ENCODE measurements around the gene CCDC12. TPM values are rescaled to one million over a fixed set of nuclear protein-coding genes. Genes with fewer than 3 reads are reported as not detected.
A peak's percentile ranks its signal among the peaks of the same experiment; 100 is the strongest.

The CCDC12 gene
- total RNA-seq, 1 donor from 2014 or later: 36.3 TPM

- peak; percentile 93 for DNase-seq (ENCODE audit: low spot score)
- H3K9me3 Mint-ChIP-seq (ENCODE audit: unreplicated experiment): no peaks in the 10 kb centered on the region
- no peaks in the 10 kb centered on the region for H3K4me1 Mint-ChIP-seq (ENCODE audit: unreplicated experiment)
- TF ChIP-seq CTCF (IDR thresholded peaks at IDR 0.05; ENCODE audit: unreplicated experiment): peak; percentile 76
- peaks cover 5% of the 10 kb centered on the region for H3K27me3 Mint-ChIP-seq (ENCODE audit: unreplicated experiment)
- H3K4me3 Mint-ChIP-seq (ENCODE audit: unreplicated experiment): no peak overlapping the region
- no peak overlapping the region for H3K27ac Mint-ChIP-seq (ENCODE audit: unreplicated experiment)
- H3K36me3 Mint-ChIP-seq (ENCODE audit: low read depth, unreplicated experiment): no peaks in the 10 kb centered on the region
These were observed 66.9 kb downstream of the CCDC12 start for GRCh38 chr3:46909535-46910161.

- no peaks in the 10 kb centered on the region for H3K9me3 Mint-ChIP-seq (ENCODE audit: unreplicated experiment)
- H3K4me3 Mint-ChIP-seq (ENCODE audit: unreplicated experiment): no peak overlapping the region
- no peaks in the 10 kb centered on the region for H3K4me1 Mint-ChIP-seq (ENCODE audit: unreplicated experiment)
- DNase-seq (ENCODE audit: low spot score): no peak
- peaks cover 5% of the 10 kb centered on the region for H3K27me3 Mint-ChIP-seq (ENCODE audit: unreplicated experiment)
- H3K27ac Mint-ChIP-seq (ENCODE audit: unreplicated experiment): no peak overlapping the region
- no peak for TF ChIP-seq CTCF (IDR thresholded peaks at IDR 0.05; ENCODE audit: unreplicated experiment)
- H3K36me3 Mint-ChIP-seq (ENCODE audit: low read depth, unreplicated experiment): no peaks in the 10 kb centered on the region
These were observed 67.5 kb downstream of the CCDC12 start for GRCh38 chr3:46908986-46909534.

GRCh38 chr3:46908294-46908985 lies 68.1 kb downstream of the CCDC12 start:
- Mint-ChIP-seq H3K4me1 (ENCODE audit: unreplicated experiment) (peaks cover 4% of the 10 kb centered on the region), H3K27ac (ENCODE audit: unreplicated experiment) (no peak overlapping the region), H3K27me3 (ENCODE audit: unreplicated experiment) (peaks cover 7% of the 10 kb centered on the region), H3K9me3 (ENCODE audit: unreplicated experiment) (no peaks in the 10 kb centered on the region), H3K36me3 (ENCODE audit: low read depth, unreplicated experiment) (no peaks in the 10 kb centered on the region), H3K4me3 (ENCODE audit: unreplicated experiment) (no peak overlapping the region)
- DNase-seq (ENCODE audit: low spot score): no peak
- no peak for TF ChIP-seq CTCF (IDR thresholded peaks at IDR 0.05; ENCODE audit: unreplicated experiment)

- H3K36me3 Mint-ChIP-seq (ENCODE audit: low read depth, unreplicated experiment): no peaks in the 10 kb centered on the region
- no peaks in the 10 kb centered on the region for H3K9me3 Mint-ChIP-seq (ENCODE audit: unreplicated experiment)
- H3K4me1 Mint-ChIP-seq (ENCODE audit: unreplicated experiment): peaks cover 5% of the 10 kb centered on the region
- no peak for DNase-seq (ENCODE audit: low spot score)
- peaks cover 7% of the 10 kb centered on the region for H3K27me3 Mint-ChIP-seq (ENCODE audit: unreplicated experiment)
- H3K4me3 Mint-ChIP-seq (ENCODE audit: unreplicated experiment): no peak overlapping the region
- TF ChIP-seq CTCF (IDR thresholded peaks at IDR 0.05; ENCODE audit: unreplicated experiment): no peak
- H3K27ac Mint-ChIP-seq (ENCODE audit: unreplicated experiment): no peak overlapping the region
These were observed 68.6 kb downstream of the CCDC12 start for GRCh38 chr3:46907960-46908293.

GRCh38 chr3:46907271-46907670 lies 69.3 kb downstream of the CCDC12 start:
- Mint-ChIP-seq H3K4me1 (ENCODE audit: unreplicated experiment) (peaks cover 5% of the 10 kb centered on the region), H3K27ac (ENCODE audit: unreplicated experiment) (peak overlapping the region; percentile 67), H3K9me3 (ENCODE audit: unreplicated experiment) (no peaks in the 10 kb centered on the region), H3K4me3 (ENCODE audit: unreplicated experiment) (no peak overlapping the region), H3K27me3 (ENCODE audit: unreplicated experiment) (peaks cover 7% of the 10 kb centered on the region), H3K36me3 (ENCODE audit: low read depth, unreplicated experiment) (no peaks in the 10 kb centered on the region)
- no peak for TF ChIP-seq CTCF (IDR thresholded peaks at IDR 0.05; ENCODE audit: unreplicated experiment)
- DNase-seq (ENCODE audit: low spot score): no peak
